PFSK-1 (cell line): ENCODE measurements around the gene ITGAD.

ENCODE experiments used
- POLR2AphosphoS5 ChIP-seq: IDR thresholded peaks from 2 replicates; pipeline ENCODE4 v1.6.1; 2012; ENCODE audit warnings: low read depth, mild to moderate bottlenecking, control low read depth, low read length, moderate library complexity
- TAF1 ChIP-seq: IDR thresholded peaks from 2 replicates; pipeline ENCODE4 v1.6.1; 2012; ENCODE audit warnings: low read length, control low read depth, borderline replicate concordance; ENCODE audit not compliant: insufficient read depth

DNA sequence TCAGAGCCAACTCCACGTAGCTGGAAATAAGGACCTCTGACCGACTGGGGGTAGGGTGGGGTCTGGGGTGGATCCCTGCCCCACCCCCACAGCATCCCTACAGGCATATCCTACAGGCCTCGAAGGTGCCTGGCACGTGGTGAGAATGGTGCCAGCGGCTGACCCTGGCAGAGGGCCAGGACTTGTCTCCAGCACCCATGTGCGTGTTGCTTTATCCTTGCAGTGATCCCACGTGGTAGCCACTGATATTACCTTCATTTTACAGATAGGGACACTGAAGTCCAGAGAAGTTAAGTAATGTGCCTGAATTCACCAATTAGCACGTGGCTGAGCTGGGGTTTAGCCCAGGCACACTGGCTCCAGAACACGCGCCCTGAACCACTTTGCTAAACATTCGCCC, 8.3 kb downstream of the ITGAD start:
- no peak for TF ChIP-seq POLR2AphosphoS5
- no peak for TF ChIP-seq TAF1
